HUES6 (cell line): ENCODE results near the gene IL36RN.
"Not testable (repeated sequence)": the region's sequence is repeated elsewhere in the genome, so short reads cannot be mapped to it uniquely, and the experiment has no call there.

Experiments used
- H3K27ac ChIP-seq: 2 replicates; pipeline ENCODE4 v1.7.0; 2013; ENCODE audit warnings: low read depth, mild to moderate bottlenecking, low read length, inconsistent platforms
- H3K27me3 ChIP-seq: 2 replicates; pipeline ENCODE4 v1.6.1; 2013; ENCODE audit warnings: low read length; ENCODE audit not compliant: control insufficient read depth, insufficient read depth
- H3K36me3 ChIP-seq: 2 replicates; pipeline ENCODE4 v1.6.1; 2013; ENCODE audit warnings: low read length; ENCODE audit not compliant: control insufficient read depth, insufficient read depth
- H3K4me1 ChIP-seq: 2 replicates; pipeline ENCODE4 v1.6.1; 2013; ENCODE audit warnings: low read length; ENCODE audit not compliant: control insufficient read depth, insufficient read depth
- H3K4me3 ChIP-seq: 2 replicates; pipeline ENCODE4 v1.5.1; 2013; ENCODE audit warnings: low read depth, low read length
- H3K9ac ChIP-seq: one replicate; pipeline ENCODE4 v1.6.1; 2013; ENCODE audit warnings: mild to moderate bottlenecking, low read length
- H3K9me3 ChIP-seq: 2 replicates; pipeline ENCODE4 v1.6.1; 2013; ENCODE audit warnings: low read depth, low read length; ENCODE audit not compliant: control insufficient read depth, insufficient read depth

IL36RN gene

DNA sequence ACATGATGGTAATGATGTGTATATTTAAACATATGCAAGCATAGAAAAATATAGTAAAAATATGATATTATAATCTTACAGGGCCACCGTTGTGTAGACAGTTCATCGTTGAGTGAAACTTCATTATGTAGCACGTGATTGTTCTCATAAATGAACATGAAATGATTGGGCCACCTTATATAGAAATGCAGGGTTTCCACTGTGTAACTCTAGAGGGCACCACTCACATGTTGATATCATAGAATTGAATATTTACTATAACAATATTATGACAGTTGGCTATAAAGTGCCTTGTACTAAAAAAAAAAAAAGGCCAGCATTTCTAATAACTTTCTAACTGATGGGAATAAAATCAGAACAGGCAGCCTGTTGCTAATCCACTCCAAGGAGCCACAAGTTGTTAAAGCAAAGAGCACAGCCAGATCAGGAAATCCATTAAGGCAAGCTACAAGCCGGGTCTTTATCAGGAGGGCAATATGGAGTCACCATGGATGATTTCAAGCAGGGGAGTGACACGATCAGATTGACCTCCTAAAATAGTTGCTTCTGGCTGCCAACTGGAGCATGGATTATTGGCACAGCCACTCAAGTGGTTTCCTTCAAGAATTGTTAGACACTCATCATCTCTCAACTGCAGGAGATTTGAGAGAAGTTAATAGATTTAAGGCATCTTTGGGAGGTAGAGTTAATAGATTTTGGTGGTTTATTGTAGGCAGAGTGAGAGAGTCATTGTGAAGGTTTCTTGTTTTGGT lies 25.4 kb downstream of the IL36RN start:
- no peak overlapping the region for H3K27ac ChIP-seq
- peaks cover 1% of the 10 kb centered on the region; the same call in 1 of the 2 replicates for H3K27me3 ChIP-seq
- H3K4me1 ChIP-seq: peaks cover 5% of the 10 kb centered on the region
- no peak overlapping the region for H3K9ac ChIP-seq
- no peaks in the 10 kb centered on the region for H3K36me3 ChIP-seq
- no peaks in the 10 kb centered on the region for H3K9me3 ChIP-seq
- no peak overlapping the region for H3K4me3 ChIP-seq

DNA sequence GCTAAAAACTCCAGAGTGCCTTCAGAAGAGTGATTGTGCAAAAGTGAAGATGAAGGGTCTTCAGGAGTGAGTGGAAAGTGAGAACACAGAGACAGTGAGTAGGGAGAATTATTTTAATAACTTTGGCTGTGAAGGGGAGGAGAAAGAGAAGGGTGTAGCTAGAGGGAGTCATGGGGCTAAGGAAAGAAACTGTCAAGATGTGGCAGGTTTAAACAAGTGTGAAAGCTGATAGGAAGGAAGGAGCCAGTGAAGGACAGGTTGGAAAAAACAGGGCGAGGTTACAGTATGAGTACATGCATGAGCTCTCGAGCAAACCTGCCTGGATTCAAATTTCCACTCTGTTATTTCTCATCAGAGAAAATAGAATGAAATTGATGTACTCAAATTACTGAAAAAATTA lies 26.5 kb downstream of the IL36RN start:
- Histone ChIP-seq H3K9ac (no peak overlapping the region), H3K27me3 (peaks cover 2% of the 10 kb centered on the region; the same call in 1 of the 2 replicates), H3K36me3 (no peaks in the 10 kb centered on the region), H3K9me3 (no peaks in the 10 kb centered on the region), H3K4me1 (no peaks in the 10 kb centered on the region), H3K4me3 (no peak overlapping the region), H3K27ac (no peak overlapping the region)

DNA sequence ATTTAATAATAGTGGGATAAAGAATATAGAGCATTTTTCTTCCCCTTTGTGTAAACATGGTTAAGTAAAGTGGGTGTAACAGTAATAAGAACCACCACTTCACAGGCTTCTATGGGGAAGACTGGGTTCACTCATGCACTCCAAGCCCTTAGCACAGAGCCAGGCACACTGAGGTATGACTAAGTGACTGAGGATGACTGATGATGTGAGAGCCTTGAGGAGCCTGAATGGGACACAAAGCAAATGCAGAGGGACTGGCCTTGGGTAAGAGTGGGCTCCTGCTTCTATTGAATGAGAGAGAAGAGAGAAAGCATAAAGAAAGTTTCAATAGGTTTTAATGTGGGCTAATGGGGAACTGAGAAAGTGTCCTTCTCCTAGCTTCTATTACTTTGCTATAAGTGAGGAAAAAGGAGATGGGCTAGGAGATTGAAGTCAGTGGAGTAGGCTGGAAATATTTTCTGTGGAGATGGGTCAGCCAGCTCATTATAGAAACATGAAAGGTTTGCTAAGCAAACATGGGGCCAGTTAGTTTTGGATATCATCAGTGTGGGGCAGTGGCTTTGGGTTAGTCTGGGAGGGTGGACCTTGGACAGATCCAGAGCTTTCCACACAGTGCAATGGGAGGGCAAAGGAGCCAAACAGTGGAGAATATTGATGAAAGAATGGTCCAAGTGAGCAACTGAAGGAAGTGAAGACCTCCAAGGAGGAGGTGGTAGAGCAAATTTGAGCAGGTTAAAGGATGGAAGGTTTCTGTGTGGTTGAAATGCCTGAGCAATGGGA lies 29.4 kb downstream of the IL36RN start:
- Histone ChIP-seq H3K27ac (no peak overlapping the region), H3K36me3 (no peaks in the 10 kb centered on the region), H3K9me3 (no peaks in the 10 kb centered on the region), H3K27me3 (peaks cover 5% of the 10 kb centered on the region; the same call in 1 of the 2 replicates), H3K4me3 (no peak overlapping the region), H3K4me1 (no peaks in the 10 kb centered on the region), H3K9ac (no peak overlapping the region)

DNA sequence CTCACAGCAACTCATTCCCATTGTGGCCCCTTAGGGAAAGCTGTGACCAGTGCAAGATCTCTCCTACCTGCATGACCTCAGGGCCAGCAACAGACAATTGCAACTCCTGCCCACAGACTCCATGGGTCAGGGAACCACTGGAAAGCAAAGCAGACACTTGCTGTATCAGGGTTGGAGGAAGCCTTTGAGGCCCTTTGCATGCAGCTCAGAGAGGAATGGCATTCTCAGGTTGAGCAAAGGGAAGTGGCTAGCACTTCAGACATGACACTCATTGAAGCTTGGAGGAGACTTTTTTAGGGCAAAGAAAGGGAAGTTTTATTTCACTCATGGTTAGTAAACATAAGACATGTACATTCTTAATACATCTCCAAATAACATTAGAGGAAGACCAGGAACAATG lies 30.9 kb downstream of the IL36RN start:
- Histone ChIP-seq H3K4me3 (no peak overlapping the region), H3K9ac (no peak overlapping the region), H3K4me1 (no peaks in the 10 kb centered on the region), H3K9me3 (peaks cover 2% of the 10 kb centered on the region; the same call in 1 of the 2 replicates), H3K36me3 (no peaks in the 10 kb centered on the region), H3K27me3 (peaks cover 5% of the 10 kb centered on the region; the same call in 1 of the 2 replicates), H3K27ac (no peak overlapping the region)

DNA sequence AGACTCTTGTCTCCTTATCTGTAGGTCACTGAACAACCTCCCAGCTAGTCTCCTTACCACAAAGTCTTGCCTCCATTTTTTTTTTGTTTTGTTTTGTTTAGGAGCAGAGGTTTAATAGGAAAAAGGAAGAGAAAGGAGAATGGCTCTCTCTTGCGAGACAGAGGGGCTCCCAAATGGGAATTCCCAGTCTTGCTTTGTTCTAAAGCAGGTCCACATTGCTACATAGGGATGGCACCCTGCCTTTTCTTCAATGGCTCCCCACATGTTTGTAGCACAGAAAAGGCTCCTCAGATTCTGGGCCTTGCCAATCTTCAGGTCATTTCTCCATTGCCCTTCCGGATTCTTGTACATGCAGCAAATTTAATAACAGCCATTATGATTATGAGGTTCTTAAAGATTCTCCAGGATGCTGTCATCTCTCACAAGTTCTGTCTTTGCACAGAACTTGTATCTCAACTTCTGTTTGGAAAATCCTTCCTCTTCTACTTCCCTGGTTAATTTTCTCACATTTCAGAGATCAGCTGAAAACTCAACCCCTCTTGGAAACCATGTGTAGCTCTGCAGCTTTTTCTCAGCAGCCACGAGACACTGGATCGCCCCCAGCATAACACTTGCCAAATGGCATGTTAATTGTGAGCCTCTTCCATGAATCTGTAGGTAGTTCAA lies 32.4 kb downstream of the IL36RN start:
- no peaks in the 10 kb centered on the region for H3K36me3 ChIP-seq
- H3K4me3 ChIP-seq: no peak overlapping the region
- H3K9ac ChIP-seq: no peak overlapping the region
- H3K27ac ChIP-seq: no peak overlapping the region
- H3K9me3 ChIP-seq: peaks cover 2% of the 10 kb centered on the region; the same call in 1 of the 2 replicates
- no peaks in the 10 kb centered on the region for H3K4me1 ChIP-seq
- H3K27me3 ChIP-seq: peaks cover 5% of the 10 kb centered on the region; the same call in 1 of the 2 replicates

DNA sequence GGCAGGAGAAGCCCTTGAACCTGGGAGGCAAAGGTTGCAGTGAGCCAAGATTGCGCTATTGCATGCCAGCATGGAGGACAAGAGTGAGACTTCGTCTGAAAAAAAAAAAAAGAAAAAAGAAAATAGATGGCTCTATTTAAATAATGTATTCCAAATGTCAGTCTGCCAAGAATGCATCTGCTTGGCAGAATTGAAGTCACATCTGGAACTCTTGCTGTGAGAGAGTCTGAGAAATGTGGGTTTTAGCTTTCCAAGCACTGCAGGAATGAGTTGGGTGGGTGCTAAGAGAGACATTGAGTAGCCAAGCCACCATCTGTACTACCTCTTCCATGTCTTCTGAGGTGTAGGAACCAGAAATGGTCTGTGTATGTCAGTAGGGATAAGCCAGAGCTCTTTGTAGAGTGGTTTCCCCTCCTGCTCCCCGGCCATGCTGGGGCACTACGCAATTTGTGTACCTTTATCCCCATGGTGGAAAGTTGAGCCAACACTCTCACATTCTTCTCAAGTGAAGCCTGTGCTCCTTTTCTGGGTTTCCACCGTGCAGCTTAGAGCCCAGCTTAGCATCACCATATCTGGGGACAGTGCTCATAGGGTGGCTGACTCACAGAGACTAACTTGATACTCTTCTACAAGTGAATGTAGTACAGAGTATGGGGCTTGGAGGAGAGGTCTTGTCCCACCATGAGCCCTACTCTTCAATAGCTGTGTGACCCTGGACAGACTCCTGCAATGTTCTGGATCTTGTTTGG lies 34.0 kb downstream of the IL36RN start:
- H3K27me3 ChIP-seq: peaks cover 5% of the 10 kb centered on the region; the same call in 1 of the 2 replicates
- no peak overlapping the region for H3K9ac ChIP-seq
- H3K27ac ChIP-seq: no peak overlapping the region
- no peaks in the 10 kb centered on the region for H3K4me1 ChIP-seq
- H3K36me3 ChIP-seq: no peaks in the 10 kb centered on the region
- H3K4me3 ChIP-seq: no peak overlapping the region
- H3K9me3 ChIP-seq: peaks cover 2% of the 10 kb centered on the region; the same call in 1 of the 2 replicates

DNA sequence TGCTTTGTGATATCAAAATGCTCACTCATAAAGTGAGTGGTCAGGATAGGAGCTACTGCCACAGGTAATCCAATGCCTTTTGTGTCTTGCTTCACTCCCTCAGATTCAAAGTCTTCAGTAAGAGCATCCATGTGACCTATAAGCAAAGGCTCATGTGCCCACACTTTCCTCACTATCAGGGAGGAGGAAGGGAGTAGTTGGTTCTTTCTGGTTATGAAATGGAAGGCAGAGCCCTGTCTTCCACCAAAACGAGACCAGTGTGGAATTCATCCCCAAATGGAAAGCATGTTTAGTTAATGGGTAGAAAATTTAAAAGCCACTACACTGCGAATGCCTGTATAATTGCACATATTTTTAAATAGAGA lies 34.6 kb downstream of the IL36RN start:
- H3K4me1 ChIP-seq: no peaks in the 10 kb centered on the region
- no peak overlapping the region for H3K4me3 ChIP-seq
- H3K9me3 ChIP-seq: peaks cover 7% of the 10 kb centered on the region
- H3K27ac ChIP-seq: no peak overlapping the region
- H3K36me3 ChIP-seq: no peaks in the 10 kb centered on the region
- H3K27me3 ChIP-seq: peaks cover 5% of the 10 kb centered on the region; the same call in 1 of the 2 replicates
- H3K9ac ChIP-seq: no peak overlapping the region

DNA sequence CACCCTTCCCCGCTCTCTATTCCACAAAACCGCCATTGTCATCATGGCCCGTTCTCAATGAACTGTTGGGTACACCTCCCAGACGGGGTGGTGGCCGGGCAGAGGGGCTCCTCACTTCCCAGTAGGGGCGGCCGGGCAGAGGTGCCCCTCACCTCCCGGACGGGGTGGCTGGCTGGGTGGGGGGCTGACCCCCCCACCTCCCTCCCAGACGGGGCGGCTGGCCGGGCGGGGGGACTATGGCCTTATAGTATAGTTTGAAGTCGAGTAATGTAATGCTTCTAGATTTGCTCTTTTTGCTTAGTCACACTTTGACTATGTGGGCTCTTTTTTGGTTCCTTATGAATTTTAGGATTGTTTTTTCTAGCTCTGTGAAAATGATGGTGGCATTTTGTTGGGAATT lies 37.3 kb downstream of the IL36RN start:
- H3K27ac ChIP-seq, H3K27me3 ChIP-seq, H3K4me3 ChIP-seq, H3K36me3 ChIP-seq, H3K4me1 ChIP-seq, H3K9ac ChIP-seq: not testable (repeated sequence)
- peaks cover 12% of the 10 kb centered on the region for H3K9me3 ChIP-seq

DNA sequence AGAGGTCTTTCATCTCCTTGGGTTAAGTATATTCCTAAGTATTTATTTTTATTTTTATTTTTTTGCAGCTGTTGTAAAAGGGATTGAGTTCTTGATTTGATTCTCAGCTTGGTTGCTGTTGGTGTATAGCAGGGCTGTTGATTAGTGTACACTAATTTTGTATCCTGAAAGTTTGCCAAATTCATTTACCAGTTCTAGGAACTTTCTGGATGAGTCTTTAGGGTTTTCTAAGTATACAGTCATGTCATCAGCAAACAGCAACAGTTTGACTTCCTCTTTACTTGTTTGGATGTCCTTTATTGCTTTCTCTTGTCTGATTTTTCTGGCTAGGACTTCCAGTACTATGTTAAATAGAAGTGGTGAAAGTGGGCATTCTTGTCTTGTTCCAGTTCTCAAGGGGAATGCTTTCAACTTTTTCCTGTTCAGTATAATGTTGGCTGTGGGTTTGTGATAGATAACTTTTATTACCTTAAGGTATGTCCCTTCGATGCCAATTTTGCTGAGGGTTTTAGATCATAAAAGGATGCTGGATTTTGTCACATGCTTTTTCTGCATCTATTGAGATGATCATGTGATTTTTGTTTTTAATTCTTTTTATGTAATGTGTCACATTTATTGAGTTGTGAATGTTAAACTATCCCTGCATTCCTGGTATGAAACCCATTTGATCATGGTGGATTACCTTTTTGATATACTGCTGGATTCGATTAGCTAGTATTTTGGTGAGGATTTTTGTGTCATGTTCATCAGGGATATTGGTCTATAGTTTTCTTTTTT lies 38.0 kb downstream of the IL36RN start:
- peaks cover 13% of the 10 kb centered on the region for H3K9me3 ChIP-seq
- not testable (repeated sequence) for H3K27ac ChIP-seq, H3K9ac ChIP-seq, H3K4me3 ChIP-seq, H3K27me3 ChIP-seq, H3K4me1 ChIP-seq, H3K36me3 ChIP-seq

DNA sequence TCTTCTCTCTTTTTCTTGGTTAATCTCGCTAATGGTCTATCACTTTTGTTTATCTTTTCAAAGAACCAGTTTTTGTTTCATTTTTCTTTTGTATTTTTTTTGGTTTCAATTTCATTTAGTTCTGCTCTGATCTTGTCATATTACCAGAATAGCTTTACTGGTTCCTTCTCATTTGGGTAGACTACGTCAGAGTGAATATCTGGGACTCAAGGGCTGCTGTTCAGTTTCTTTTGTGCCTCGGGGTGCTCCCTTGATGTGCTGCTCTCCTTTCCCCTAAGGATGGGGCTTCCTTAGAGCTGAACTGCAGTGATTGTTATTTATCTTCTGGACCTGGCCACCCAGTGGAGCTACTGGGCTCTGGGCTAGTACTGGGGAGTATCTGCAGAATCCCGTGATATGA lies 39.0 kb downstream of the IL36RN start:
- Histone ChIP-seq H3K9ac (no peak overlapping the region), H3K4me3 (no peak overlapping the region), H3K36me3 (no peaks in the 10 kb centered on the region), H3K27ac (no peak overlapping the region), H3K27me3 (peaks cover under 1% of the 10 kb centered on the region; the same call in 1 of the 2 replicates), H3K9me3 (peaks cover 16% of the 10 kb centered on the region), H3K4me1 (no peaks in the 10 kb centered on the region; the same call in 1 of the 2 replicates)
